GM13976 (cell line): ENCODE data around the gene ANKRD66.
"Not testable (repeated sequence)": the region's sequence is repeated elsewhere in the genome, so short reads cannot be mapped to it uniquely, and the experiment has no call there.

Source experiments
- DNase-seq: peaks from one replicate; pipeline ENCODE4 v3.0.0; 2012; ENCODE audit warnings: low spot score
- in situ Hi-C: fragments of 300-500 bp; cut with MboI; formaldehyde crosslinking; loops from one replicate; pipeline ENCODE4 v1.12.0; 2022; ENCODE audit warnings: low sequenced_read_pairs, mixed read lengths, inconsistent platforms; ENCODE audit not compliant: unreplicated experiment
- TF ChIP-seq, protein P1 (sequence below): IDR thresholded peaks from 2 replicates; pipeline ENCODE4 v1.5.1; 2012; ENCODE audit warnings: borderline replicate concordance, mild to moderate bottlenecking; ENCODE audit not compliant: insufficient read depth; ENCODE audit errors: extremely low read depth, missing control alignments, control extremely low read depth

ANKRD66 gene

DNA sequence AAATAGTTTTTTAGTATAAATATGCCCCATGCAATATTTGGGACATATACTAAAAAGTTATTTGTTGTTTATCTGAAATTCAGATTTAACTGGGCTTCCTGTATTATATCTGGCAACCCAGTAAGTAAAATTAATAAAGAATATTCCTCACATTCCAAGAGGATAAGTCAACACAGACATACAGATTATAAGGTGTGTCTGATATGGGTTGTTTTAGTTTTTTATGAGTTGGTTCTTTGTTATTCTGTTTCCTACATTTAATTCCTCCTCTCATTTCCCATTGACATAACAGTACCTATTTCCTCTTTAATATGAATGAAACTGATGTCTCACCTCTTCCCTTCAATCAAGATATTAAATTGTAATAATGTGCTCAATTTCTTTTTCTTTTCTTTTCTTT, 9.8 kb upstream of the ANKRD66 start:
- in situ Hi-C loops, result no loop called here
- TF ChIP-seq, protein P1, sequence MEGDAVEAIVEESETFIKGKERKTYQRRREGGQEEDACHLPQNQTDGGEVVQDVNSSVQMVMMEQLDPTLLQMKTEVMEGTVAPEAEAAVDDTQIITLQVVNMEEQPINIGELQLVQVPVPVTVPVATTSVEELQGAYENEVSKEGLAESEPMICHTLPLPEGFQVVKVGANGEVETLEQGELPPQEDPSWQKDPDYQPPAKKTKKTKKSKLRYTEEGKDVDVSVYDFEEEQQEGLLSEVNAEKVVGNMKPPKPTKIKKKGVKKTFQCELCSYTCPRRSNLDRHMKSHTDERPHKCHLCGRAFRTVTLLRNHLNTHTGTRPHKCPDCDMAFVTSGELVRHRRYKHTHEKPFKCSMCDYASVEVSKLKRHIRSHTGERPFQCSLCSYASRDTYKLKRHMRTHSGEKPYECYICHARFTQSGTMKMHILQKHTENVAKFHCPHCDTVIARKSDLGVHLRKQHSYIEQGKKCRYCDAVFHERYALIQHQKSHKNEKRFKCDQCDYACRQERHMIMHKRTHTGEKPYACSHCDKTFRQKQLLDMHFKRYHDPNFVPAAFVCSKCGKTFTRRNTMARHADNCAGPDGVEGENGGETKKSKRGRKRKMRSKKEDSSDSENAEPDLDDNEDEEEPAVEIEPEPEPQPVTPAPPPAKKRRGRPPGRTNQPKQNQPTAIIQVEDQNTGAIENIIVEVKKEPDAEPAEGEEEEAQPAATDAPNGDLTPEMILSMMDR, result no peak
- no peak for DNase-seq

DNA sequence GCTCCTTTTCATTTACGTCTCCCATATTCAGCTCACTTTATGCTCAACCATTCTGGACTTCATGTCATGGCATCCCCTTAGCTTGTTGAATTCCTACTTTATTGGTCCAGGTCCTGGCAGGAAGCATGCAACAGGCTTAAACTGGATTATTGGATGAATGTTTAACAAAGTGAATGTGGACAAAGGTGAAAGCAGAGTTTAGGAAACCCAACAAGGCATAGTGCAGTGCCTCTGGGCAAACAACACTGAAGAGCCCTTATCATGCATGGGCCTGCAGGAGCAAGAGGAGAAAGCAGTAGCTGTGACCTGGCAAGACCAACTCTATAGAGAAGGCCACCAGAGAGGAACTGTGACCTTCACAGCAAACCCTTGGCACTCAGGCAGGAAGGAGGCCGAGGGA, 5.3 kb upstream of the ANKRD66 start:
- TF ChIP-seq, protein P1, result no peak
- in situ Hi-C loops, result no loop called here

GRCh38 chr6:46741910-46742309, 4.8 kb upstream of the ANKRD66 start:
- TF ChIP-seq, protein P1, result no peak
- DNase-seq, result no peak
- in situ Hi-C loops, result no loop called here

More for the DNA sequence above, 5.3 kb upstream of the ANKRD66 start:
- DNase-seq, result no peak

DNA sequence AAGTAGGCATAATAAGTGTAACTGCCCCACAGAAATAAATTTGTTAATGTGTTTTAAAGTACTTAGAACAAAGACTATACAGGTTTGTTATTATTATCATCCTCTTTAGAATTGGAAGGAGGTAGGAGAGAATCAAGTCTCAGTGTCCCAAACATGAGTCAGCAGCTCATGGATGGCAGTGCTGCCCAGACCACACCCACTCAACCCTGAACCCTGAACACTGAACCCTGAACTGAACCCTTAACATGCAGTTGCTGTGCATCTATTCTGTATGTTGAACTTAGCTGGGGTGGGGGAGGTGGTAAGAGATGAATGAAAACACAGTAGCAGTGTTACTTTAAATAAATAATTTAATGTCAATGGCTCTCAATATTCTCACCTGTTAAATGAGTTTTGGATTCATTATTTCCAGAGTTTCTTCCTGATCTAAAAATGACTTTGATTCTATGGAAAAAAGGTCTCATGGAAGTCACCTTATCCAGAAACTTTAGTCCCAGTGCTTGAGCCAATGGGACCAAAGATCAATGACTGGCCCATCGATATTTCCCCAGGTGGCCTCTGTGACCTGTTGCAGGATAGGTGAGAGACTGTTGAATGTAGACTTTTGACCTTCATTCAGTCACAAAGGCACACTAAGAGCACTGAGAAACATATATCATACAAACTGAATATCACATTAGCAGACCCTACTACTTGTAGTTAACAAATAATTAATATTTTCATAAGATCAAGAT, 3.1 kb upstream of the ANKRD66 start:
- in situ Hi-C loops, result no loop called here
- no peak for DNase-seq
- TF ChIP-seq, protein P1, result no peak

- in situ Hi-C loops, DNase-seq: not testable (repeated sequence)
Observed at GRCh38 chr6:46744159-46744725, 2.5 kb upstream of the ANKRD66 start.

- TF ChIP-seq, protein P1, result no peak
- in situ Hi-C loops, result no loop called here
- no peak for DNase-seq
Observed at GRCh38 chr6:46745973-46746372, 760 bp upstream of the ANKRD66 start.

DNA sequence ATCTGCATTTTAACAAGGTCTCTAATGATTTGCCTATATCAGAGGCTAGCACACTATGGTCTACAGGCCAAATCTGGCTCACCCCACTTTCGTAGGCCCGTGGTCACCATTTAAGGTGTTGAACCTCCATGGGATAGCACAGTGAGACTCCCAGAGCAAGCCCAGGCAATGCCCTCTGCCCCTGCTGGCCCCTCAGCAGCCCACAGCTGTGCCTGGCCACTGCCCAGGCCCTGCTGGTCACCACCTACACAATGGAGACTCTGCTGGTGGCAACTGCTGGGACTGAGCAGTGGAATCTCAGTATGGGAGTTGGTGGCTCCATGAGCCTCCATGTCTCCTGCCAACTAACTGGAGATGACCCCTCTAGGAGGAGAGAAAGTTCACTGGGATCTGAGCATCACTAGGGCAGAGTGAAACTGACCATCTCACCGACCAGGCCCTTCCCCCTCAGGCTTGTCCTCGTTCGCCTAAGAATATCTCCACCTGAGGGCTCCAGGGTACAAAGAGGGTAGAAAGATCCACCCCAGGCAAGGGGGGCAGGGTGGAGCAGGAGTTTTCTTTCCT, 2.3 kb downstream of the ANKRD66 start:
- in situ Hi-C loops, result no loop called here
- TF ChIP-seq, protein P1, result no peak

More for the DNA sequence above, 2.3 kb downstream of the ANKRD66 start:
- no peak for DNase-seq
